Ishikawa (cell line): ENCODE measurements around the gene PPARG.

Experiments used
- CEBPB ChIP-seq: IDR thresholded peaks from 2 replicates; pipeline ENCODE4 v1.6.1; 2012
- CREB1 ChIP-seq: IDR thresholded peaks from 2 replicates; pipeline ENCODE4 v1.6.1; 2012; ENCODE audit warnings: low read depth
- EGR1 ChIP-seq: IDR thresholded peaks from 2 replicates; pipeline ENCODE4 v1.6.1; 2012
- EP300 ChIP-seq: IDR thresholded peaks from 2 replicates; pipeline ENCODE4 v1.6.1; 2012; ENCODE audit warnings: borderline replicate concordance
- FOXM1 ChIP-seq: IDR thresholded peaks from 2 replicates; pipeline ENCODE4 v1.6.1; 2012; ENCODE audit warnings: low read depth, borderline replicate concordance
- NFIC ChIP-seq: IDR thresholded peaks from 2 replicates; pipeline ENCODE4 v1.6.1; 2012
- RAD21 ChIP-seq: IDR thresholded peaks from 2 replicates; pipeline ENCODE4 v1.6.1; 2012; ENCODE audit warnings: low read depth
- TAF1 ChIP-seq: IDR thresholded peaks from 2 replicates; pipeline ENCODE4 v1.6.1; 2012; ENCODE audit warnings: low read depth, mild to moderate bottlenecking
- TCF12 ChIP-seq: IDR thresholded peaks from 2 replicates; pipeline ENCODE4 v1.6.1; 2012; ENCODE audit warnings: low read depth
- TEAD4 ChIP-seq: IDR thresholded peaks from 2 replicates; pipeline ENCODE4 v1.6.1; 2012
- YY1 ChIP-seq: IDR thresholded peaks from 2 replicates; pipeline ENCODE4 v1.6.1; 2012; ENCODE audit warnings: low read depth
- ZBTB7A ChIP-seq: IDR thresholded peaks from 2 replicates; pipeline ENCODE4 v1.6.1; 2012; ENCODE audit warnings: low read depth
- TF ChIP-seq, protein P1 (sequence below): IDR thresholded peaks from 2 replicates; pipeline ENCODE4 v1.6.1; 2012
- TF ChIP-seq, protein P2 (sequence below): IDR thresholded peaks from 2 replicates; pipeline ENCODE4 v1.6.1; 2012; ENCODE audit warnings: low read depth, mild to moderate bottlenecking
- TF ChIP-seq, protein P3 (sequence below): IDR thresholded peaks from 2 replicates; pipeline ENCODE4 v1.6.1; 2012

PPARG gene

DNA sequence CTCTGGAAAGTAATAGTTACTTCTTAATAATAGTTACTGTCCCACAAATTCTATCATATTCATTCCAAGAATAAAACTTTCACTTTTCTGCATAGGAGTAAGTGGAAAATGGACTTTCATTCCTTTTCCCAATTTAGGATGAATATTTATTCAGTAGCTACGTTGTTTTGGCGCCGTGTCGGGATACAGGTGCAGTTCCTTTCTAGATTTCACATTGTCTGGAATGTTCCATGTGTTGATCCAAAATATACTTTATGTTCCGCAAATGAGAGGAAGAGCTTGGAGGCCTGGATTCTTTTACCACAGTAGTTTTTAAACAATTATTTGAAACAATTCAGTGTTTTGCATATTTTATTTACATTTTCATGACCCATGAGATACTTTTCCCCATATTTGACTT is 22.8 kb upstream of the PPARG start:
- TF ChIP-seq TAF1 (no peak), CREB1 (no peak), ZBTB7A (no peak), EP300 (no peak), TEAD4 (no peak), TCF12 (no peak), EGR1 (no peak), YY1 (no peak), NFIC (no peak), FOXM1 (no peak), RAD21 (no peak), CEBPB (no peak)
- TF ChIP-seq, protein P1, sequence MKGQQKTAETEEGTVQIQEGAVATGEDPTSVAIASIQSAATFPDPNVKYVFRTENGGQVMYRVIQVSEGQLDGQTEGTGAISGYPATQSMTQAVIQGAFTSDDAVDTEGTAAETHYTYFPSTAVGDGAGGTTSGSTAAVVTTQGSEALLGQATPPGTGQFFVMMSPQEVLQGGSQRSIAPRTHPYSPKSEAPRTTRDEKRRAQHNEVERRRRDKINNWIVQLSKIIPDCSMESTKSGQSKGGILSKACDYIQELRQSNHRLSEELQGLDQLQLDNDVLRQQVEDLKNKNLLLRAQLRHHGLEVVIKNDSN: no peak
- TF ChIP-seq, protein P2, sequence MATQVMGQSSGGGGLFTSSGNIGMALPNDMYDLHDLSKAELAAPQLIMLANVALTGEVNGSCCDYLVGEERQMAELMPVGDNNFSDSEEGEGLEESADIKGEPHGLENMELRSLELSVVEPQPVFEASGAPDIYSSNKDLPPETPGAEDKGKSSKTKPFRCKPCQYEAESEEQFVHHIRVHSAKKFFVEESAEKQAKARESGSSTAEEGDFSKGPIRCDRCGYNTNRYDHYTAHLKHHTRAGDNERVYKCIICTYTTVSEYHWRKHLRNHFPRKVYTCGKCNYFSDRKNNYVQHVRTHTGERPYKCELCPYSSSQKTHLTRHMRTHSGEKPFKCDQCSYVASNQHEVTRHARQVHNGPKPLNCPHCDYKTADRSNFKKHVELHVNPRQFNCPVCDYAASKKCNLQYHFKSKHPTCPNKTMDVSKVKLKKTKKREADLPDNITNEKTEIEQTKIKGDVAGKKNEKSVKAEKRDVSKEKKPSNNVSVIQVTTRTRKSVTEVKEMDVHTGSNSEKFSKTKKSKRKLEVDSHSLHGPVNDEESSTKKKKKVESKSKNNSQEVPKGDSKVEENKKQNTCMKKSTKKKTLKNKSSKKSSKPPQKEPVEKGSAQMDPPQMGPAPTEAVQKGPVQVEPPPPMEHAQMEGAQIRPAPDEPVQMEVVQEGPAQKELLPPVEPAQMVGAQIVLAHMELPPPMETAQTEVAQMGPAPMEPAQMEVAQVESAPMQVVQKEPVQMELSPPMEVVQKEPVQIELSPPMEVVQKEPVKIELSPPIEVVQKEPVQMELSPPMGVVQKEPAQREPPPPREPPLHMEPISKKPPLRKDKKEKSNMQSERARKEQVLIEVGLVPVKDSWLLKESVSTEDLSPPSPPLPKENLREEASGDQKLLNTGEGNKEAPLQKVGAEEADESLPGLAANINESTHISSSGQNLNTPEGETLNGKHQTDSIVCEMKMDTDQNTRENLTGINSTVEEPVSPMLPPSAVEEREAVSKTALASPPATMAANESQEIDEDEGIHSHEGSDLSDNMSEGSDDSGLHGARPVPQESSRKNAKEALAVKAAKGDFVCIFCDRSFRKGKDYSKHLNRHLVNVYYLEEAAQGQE: no peak
- TF ChIP-seq, protein P3, sequence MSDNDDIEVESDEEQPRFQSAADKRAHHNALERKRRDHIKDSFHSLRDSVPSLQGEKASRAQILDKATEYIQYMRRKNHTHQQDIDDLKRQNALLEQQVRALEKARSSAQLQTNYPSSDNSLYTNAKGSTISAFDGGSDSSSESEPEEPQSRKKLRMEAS: no peak

DNA sequence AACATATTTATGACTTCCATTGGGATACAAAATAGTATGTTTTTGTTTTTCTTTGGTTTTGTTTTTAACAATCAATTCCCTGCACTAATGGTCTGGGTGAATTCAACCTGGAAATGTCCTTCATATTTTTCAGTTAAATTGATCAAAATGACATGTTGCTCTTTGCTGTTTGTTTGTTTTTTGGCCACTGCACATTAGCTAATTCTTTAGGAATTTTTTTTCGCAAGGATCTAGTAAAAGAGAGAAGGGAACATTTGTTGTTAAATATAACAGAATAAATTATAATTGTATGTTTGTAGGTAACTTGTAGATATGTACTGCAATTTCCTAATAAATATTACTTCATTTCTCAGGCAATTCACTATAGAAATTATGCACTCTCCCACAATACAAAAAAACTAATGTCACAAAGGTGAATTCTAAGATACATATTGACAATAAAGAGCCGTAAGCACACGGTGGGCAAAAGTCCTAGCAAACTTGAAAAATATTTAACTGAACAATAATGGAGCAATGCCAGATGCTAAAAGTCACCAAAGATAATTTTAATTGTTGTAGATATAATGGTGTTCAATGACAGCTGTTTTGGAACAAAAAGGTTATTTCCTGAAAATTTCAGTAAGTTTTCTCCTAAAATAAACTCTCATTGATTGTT is 21.4 kb upstream of the PPARG start:
- no peak for TF ChIP-seq TAF1
- no peak for TF ChIP-seq EP300
- no peak for TF ChIP-seq CREB1
- TF ChIP-seq ZBTB7A: no peak
- TF ChIP-seq FOXM1: no peak
- TF ChIP-seq YY1: no peak
- TF ChIP-seq TCF12: no peak
- TF ChIP-seq, protein P3: no peak
- TF ChIP-seq, protein P2: no peak
- no peak for TF ChIP-seq TEAD4
- TF ChIP-seq EGR1: no peak
- TF ChIP-seq, protein P1: no peak
- no peak for TF ChIP-seq RAD21

DNA sequence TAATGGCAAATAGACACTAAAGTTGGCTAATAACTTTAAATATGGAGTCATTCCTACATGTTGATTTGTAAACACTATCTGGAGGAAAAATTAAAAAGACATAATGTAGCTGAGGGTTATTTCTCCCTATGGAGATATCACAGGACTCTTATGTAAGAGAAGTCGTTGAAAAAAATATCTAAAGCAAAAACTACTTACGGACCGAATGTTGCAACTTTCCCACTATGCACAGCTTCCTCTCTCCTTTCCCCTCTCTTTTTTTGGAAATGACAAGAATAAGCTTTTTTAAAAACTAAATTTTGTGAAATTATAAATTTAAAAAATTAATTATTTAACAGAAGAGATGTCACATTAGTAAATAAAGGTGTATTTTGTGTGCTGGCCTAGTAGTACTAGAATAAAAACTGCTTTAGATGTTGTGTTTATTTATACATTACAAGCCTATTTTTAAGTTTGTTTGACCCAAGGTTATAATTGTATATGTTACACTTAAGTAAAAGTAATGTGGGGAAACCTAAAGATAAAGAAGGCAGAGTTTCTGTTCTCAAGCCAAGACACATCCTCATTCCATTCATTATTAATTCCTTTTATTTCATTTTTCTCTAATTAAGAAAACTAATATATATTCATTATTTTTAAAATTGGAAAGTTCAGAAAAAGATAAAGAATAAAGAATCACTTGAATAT is 20.7 kb upstream of the PPARG start:
- TF ChIP-seq, protein P1: no peak
- TF ChIP-seq, protein P3: no peak
- no peak for TF ChIP-seq ZBTB7A
- no peak for TF ChIP-seq CEBPB
- TF ChIP-seq, protein P2: no peak

DNA sequence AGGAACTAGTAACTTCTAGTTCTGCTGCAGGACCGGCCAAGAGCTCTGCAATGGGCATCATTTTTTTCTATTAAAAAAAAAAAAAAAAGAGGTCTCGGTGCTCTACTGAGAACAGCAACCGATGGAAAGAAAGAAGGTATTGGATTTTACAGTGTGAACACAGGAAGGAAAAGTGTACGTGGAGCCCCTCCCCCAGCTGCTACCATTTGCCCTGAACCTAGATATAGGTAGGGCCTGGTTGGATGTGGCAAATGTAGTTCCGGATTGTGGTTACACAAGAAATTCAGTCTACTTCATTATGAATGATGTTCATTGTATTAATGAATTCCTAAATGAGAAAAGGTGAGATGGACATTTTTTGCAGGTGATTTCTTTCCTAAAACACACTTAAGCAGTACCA is 17.9 kb upstream of the PPARG start:
- TF ChIP-seq, protein P1: no peak
- TF ChIP-seq, protein P2: no peak
- TF ChIP-seq TEAD4 (no peak), TAF1 (no peak), CEBPB (no peak), RAD21 (no peak), NFIC (no peak), EP300 (no peak), CREB1 (no peak)
- TF ChIP-seq, protein P3: no peak
